Measurements from ENCODE around the gene PNMA3.

GRCh38 chrX:153060095-153060445 is 3.8 kb downstream of the PNMA3 start:
- TF ChIP-seq TAF1 (IDR thresholded peaks at IDR 0.05; ENCODE audit: borderline replicate concordance, insufficient read depth, low read length) (no peak), POLR2AphosphoS5 (IDR thresholded peaks at IDR 0.05; ENCODE audit: low read depth, low read length) (no peak), REST (IDR thresholded peaks at IDR 0.05; ENCODE audit: insufficient read depth in 1 of 2, low read depth in 2 of 2, low read length in 2 of 2) (no peak), SIN3A (IDR thresholded peaks at IDR 0.05; ENCODE audit: borderline replicate concordance, insufficient read depth, low read length) (no peak)

Measured in PFSK-1 (cell line).